Measurements from ENCODE around the gene SGSM1. TPM values are rescaled to one million over a fixed set of nuclear protein-coding genes. Genes with fewer than 3 reads are reported as not detected.

Gene SGSM1
- total RNA-seq, 1 donor from 2014 or later, result 1.7 TPM

DNA sequence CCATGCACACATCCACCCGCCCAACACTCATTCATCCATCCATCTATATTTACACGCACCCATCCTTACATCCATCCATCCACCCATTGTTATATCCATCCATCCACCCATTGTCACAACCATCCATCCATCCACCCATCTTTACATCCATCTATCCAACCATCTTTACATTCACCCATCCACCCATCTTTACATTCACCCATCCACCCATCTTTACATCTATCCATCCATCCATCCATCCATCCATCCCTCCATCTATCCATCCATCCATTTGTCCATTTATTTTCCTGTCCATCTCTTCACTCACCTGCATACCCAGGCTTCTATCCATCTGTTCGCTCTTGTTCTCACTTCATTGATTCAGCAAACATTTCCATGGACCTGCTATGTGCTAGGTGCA lies 49.8 kb downstream of the SGSM1 start:
- H3K4me3 Mint-ChIP-seq, result no peak overlapping the region
- H3K4me1 Mint-ChIP-seq, result no peaks in the 10 kb centered on the region
- no peak overlapping the region for H3K27ac Mint-ChIP-seq
- no peaks in the 10 kb centered on the region for H3K9me3 Mint-ChIP-seq
- H3K36me3 Mint-ChIP-seq, result no peaks in the 10 kb centered on the region
- DNase-seq (ENCODE audit: low spot score in 2 of 2, unreplicated experiment in 2 of 2), result no peak
- TF ChIP-seq, protein P1, sequence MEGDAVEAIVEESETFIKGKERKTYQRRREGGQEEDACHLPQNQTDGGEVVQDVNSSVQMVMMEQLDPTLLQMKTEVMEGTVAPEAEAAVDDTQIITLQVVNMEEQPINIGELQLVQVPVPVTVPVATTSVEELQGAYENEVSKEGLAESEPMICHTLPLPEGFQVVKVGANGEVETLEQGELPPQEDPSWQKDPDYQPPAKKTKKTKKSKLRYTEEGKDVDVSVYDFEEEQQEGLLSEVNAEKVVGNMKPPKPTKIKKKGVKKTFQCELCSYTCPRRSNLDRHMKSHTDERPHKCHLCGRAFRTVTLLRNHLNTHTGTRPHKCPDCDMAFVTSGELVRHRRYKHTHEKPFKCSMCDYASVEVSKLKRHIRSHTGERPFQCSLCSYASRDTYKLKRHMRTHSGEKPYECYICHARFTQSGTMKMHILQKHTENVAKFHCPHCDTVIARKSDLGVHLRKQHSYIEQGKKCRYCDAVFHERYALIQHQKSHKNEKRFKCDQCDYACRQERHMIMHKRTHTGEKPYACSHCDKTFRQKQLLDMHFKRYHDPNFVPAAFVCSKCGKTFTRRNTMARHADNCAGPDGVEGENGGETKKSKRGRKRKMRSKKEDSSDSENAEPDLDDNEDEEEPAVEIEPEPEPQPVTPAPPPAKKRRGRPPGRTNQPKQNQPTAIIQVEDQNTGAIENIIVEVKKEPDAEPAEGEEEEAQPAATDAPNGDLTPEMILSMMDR (IDR thresholded peaks at IDR 0.05; ENCODE audit: unreplicated experiment), result no peak
- no peaks in the 10 kb centered on the region for H3K27me3 Mint-ChIP-seq (ENCODE audit: low read depth)

DNA sequence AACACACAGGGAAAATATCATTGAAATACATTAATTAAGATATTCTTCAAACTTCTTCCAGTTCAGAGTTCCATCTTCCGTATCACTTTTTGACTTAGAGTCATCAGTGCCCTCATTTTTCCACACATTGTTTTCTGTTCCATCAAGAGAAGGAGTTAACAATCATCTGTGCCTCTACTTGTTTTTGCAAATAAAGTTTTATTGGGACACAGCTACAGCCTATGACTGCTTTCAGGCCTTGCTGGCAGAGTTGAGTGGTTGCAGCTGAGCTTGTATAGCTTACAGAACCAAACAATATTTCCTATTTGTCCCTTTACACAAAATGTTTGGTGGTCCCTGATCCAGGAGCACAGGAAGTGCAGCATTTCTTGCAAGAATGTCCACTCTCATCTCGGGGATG lies 51.6 kb downstream of the SGSM1 start:
- TF ChIP-seq, protein P1 (IDR thresholded peaks at IDR 0.05; ENCODE audit: unreplicated experiment), result no peak
- Mint-ChIP-seq H3K27me3 (ENCODE audit: low read depth) (no peaks in the 10 kb centered on the region), H3K27ac (no peak overlapping the region), H3K4me3 (no peak overlapping the region), H3K9me3 (no peaks in the 10 kb centered on the region), H3K4me1 (no peaks in the 10 kb centered on the region), H3K36me3 (no peaks in the 10 kb centered on the region)
- no peak for DNase-seq (ENCODE audit: low spot score in 2 of 2, unreplicated experiment in 2 of 2)

DNA sequence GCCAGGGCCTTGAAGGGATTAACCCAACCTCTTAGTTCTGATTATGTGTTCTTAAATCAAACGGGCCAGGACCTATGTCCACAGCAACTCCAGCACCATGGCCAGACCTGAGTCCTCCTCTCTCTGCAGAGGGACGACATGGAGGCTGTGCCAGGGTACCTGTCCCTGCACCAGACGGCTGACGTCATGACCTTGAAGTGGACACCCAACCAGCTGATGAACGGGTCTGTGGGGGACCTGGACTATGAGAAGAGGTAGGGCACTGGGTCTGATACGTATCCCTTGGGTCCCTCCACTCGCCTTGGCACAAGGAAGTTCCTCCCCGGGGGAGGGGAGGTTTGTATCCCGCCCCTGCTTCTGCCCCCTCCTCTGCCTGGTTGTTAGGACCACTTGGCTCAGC lies 53.6 kb downstream of the SGSM1 start:
- Mint-ChIP-seq H3K4me3 (no peak overlapping the region), H3K27me3 (ENCODE audit: low read depth) (peaks cover 8% of the 10 kb centered on the region), H3K4me1 (no peaks in the 10 kb centered on the region), H3K36me3 (no peaks in the 10 kb centered on the region), H3K9me3 (peaks cover 5% of the 10 kb centered on the region), H3K27ac (no peak overlapping the region)
- DNase-seq (ENCODE audit: low spot score in 2 of 2, unreplicated experiment in 2 of 2), result no peak
- TF ChIP-seq, protein P1 (IDR thresholded peaks at IDR 0.05; ENCODE audit: unreplicated experiment), result no peak

DNA sequence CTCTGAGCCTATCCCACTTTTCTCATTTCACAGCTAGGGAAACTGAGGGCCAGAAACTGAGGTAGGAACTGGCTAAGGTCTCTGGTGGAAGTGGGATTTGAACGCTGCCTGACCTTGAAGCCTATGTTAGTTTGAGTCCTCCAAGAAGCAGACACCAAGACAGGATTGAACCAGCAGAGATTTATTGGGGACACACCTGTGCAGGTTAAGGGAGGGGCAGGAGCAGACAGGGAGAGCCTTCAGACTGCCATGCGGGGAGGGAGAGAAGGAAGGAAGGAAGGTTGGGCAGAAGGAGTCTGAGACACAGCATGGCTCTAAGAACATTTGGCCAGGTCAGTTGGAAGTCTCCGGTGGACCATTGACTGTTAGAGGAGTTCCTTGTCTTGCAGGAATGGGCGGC lies 59.5 kb downstream of the SGSM1 start:
- no peak overlapping the region for H3K4me3 Mint-ChIP-seq
- DNase-seq (ENCODE audit: low spot score in 2 of 2, unreplicated experiment in 2 of 2), result no peak
- TF ChIP-seq, protein P1 (IDR thresholded peaks at IDR 0.05; ENCODE audit: unreplicated experiment), result no peak
- no peaks in the 10 kb centered on the region for H3K4me1 Mint-ChIP-seq
- peaks cover 17% of the 10 kb centered on the region for H3K27me3 Mint-ChIP-seq (ENCODE audit: low read depth)
- H3K36me3 Mint-ChIP-seq, result no peaks in the 10 kb centered on the region
- no peak overlapping the region for H3K27ac Mint-ChIP-seq
- peaks cover 5% of the 10 kb centered on the region for H3K9me3 Mint-ChIP-seq

DNA sequence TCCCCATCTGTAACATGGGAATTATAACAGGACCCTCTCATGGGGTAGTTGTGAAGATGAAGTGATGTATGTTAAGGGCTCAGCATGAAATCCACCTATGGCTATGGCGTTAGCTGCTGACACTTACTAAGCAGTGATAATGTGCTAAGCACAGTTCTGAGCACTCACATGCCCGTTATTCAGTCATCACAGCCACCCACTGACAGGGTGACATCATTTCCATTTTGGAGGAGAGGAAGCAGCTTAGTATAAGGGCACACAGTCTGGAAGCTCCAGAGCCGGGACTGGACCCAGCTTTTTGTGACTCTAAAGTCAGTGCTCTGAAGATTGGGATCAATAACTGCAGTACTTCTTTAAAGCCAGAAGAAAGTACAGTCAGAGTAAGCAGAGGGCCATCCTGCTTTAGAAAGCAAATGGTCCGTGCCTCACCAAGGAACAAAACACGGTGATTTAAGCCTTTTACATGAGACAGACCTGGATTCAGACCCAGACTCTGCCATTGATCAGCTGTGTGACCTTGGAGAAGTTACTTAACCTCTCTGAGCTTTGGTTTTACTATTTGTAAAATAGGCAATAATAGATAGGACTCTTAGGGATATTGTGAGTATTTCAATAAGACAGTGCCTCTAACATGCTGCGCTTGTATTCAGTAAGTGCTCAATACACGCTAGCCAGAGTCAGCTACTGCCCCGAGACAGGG lies 61.5 kb downstream of the SGSM1 start:
- DNase-seq (ENCODE audit: low spot score in 2 of 2, unreplicated experiment in 2 of 2), result no peak
- no peak overlapping the region for H3K27ac Mint-ChIP-seq

More for the DNA sequence above, 61.5 kb downstream of the SGSM1 start:
- Mint-ChIP-seq H3K36me3 (no peaks in the 10 kb centered on the region), H3K27me3 (ENCODE audit: low read depth) (peaks cover 24% of the 10 kb centered on the region), H3K4me1 (no peaks in the 10 kb centered on the region), H3K4me3 (no peak overlapping the region), H3K9me3 (peaks cover 5% of the 10 kb centered on the region)
- TF ChIP-seq, protein P1 (IDR thresholded peaks at IDR 0.05; ENCODE audit: unreplicated experiment), result no peak

All from mesothelial cell of epicardium (in vitro differentiated cells).